Left ventricle myocardium inferior (tissue), 1 donor: ENCODE results near the gene ITPKB. TPM values are rescaled to one million over a fixed set of nuclear protein-coding genes. Genes with fewer than 3 reads are reported as not detected.

Experiments
- DNase-seq: peaks from one replicate; pipeline ENCODE4 v3.0.0-alpha.2; 2020
- H3K27ac ChIP-seq: fragments of 200-600 bp; replicated peaks from 2 replicates; pipeline ENCODE4 v1.8.0; 2021
- H3K27me3 ChIP-seq: fragments of 200-600 bp; 2 replicates; pipeline ENCODE4 v1.8.0; 2021; ENCODE audit warnings: low read depth
- H3K36me3 ChIP-seq: fragments of 200-600 bp; 2 replicates; pipeline ENCODE4 v1.8.0; 2021
- H3K4me1 ChIP-seq: fragments of 200-600 bp; 2 replicates; pipeline ENCODE4 v1.8.0; 2021
- H3K4me3 ChIP-seq: fragments of 200-600 bp; 2 replicates; pipeline ENCODE4 v1.8.0; 2021; ENCODE audit warnings: mild to moderate bottlenecking, moderate library complexity
- H3K9me3 ChIP-seq: fragments of 200-600 bp; replicated peaks from 2 replicates; pipeline ENCODE4 v1.8.0; 2021
- intact Hi-C: fragments of 100-400 bp; cut with micrococcal nuclease; formaldehyde crosslinking; loops from one replicate; pipeline ENCODE4 v1.11.0; 2022
- total RNA-seq: library from RNA; stranded (reverse); fragmentation: NEBNext Ultra II Directional; extraction: Animal tissue kit (Norgen Biotek cat#: 25700); gene quantifications from one replicate; pipeline ENCODE4 v1.2.1, GENCODE V29; 2021
- TF ChIP-seq, protein P1 (sequence below): fragments of 200-600 bp; IDR thresholded peaks from 2 replicates; pipeline ENCODE4 v1.8.0; 2021; ENCODE audit warnings: antibody characterized with exemption, mild to moderate bottlenecking, borderline replicate concordance
- donor health status: DM: no; HTN: yes; CAD: no; lungs with severe emphysema.

Gene ITPKB
- total RNA-seq, 1 donor from 2014 or later: 15.7 TPM

DNA sequence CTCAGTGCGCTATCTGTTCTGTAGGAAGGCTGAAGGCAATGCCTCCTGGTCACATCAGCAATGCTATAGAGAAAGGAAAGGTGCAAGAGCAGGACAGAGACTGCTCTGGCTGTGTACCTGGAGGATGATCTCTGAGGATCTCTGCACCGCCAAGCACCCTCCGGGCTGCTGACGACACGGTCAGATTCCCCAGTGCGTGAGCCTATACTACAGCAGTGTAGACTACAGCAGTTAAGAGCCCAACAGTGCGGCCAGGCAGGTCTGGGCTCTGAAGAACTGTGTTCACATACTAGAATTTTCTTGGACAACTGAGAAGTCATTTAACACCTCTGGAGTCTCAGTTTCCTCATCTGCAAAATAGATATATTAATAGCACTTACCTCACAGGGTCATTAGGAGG, 39.9 kb downstream of the ITPKB start:
- Histone ChIP-seq H3K9me3 (no peaks in the 10 kb centered on the region), H3K4me1 (peaks cover 94% of the 10 kb centered on the region), H3K27ac (peak overlapping the region; percentile 58), H3K4me3 (no peak overlapping the region), H3K27me3 (no peaks in the 10 kb centered on the region), H3K36me3 (no peaks in the 10 kb centered on the region)
- intact Hi-C loops: no loop called here
- TF ChIP-seq, protein P1, sequence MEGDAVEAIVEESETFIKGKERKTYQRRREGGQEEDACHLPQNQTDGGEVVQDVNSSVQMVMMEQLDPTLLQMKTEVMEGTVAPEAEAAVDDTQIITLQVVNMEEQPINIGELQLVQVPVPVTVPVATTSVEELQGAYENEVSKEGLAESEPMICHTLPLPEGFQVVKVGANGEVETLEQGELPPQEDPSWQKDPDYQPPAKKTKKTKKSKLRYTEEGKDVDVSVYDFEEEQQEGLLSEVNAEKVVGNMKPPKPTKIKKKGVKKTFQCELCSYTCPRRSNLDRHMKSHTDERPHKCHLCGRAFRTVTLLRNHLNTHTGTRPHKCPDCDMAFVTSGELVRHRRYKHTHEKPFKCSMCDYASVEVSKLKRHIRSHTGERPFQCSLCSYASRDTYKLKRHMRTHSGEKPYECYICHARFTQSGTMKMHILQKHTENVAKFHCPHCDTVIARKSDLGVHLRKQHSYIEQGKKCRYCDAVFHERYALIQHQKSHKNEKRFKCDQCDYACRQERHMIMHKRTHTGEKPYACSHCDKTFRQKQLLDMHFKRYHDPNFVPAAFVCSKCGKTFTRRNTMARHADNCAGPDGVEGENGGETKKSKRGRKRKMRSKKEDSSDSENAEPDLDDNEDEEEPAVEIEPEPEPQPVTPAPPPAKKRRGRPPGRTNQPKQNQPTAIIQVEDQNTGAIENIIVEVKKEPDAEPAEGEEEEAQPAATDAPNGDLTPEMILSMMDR: no peak
- DNase-seq: no peak

DNA sequence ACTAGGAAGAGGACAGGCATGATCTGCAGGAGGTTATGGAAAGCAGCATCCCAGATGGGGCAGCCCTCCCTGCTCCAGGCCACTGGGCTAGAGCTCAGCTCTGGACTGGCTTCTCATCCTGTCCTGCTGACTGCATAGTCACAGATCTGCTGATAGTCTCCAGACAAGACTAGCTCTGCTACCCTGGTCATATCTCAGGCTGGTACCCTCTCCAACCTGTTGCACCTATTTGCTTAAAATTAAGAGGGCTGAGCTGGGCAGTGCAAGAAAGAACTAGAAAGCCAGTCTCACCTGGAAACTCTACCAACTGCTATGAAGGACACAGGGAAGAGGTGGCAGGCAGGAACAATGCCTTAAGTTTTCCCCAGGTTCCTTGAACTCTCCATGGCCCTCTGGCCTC, 40.4 kb downstream of the ITPKB start:
- intact Hi-C loops: no loop called here
- Histone ChIP-seq H3K27ac (peak overlapping the region; percentile 58), H3K27me3 (no peaks in the 10 kb centered on the region), H3K4me1 (peaks cover 94% of the 10 kb centered on the region), H3K36me3 (no peaks in the 10 kb centered on the region), H3K4me3 (no peak overlapping the region), H3K9me3 (no peaks in the 10 kb centered on the region)
- DNase-seq: no peak
- TF ChIP-seq, protein P1: no peak

DNA sequence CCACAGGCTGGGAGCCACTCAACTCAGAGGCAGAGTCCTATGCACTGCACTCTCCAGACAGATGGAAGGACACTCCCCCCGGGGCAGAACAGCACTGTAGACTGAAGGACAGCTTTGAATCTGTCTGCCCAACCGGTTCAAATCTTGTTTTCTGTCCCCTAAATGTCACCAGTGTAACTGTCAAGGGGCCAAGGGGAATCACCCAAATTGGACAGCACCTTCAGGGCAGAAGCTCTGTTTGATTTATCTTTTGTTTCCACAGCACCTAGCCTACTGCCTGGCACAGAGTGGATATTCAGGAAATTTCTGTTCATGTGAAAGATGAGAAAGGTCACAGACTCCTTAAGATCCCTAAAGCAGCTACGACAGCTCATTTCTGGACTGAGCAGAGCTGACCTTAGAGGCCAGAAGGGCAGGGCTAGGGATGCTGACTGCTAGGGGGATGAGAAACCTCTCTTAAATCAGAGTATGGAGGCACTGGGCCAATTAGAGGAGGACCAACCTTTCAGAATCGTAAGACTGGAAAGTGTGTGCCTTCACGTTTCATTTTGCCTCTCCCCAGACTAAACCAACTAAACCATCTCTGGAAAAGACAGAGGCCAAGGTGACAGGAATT, 41.0 kb downstream of the ITPKB start:
- Histone ChIP-seq H3K27me3 (no peaks in the 10 kb centered on the region), H3K4me3 (no peak overlapping the region), H3K27ac (peak overlapping the region; percentile 58), H3K4me1 (peaks cover 94% of the 10 kb centered on the region), H3K36me3 (no peaks in the 10 kb centered on the region), H3K9me3 (no peaks in the 10 kb centered on the region)
- TF ChIP-seq, protein P1: no peak
- intact Hi-C loops: no loop called here
- no peak for DNase-seq

DNA sequence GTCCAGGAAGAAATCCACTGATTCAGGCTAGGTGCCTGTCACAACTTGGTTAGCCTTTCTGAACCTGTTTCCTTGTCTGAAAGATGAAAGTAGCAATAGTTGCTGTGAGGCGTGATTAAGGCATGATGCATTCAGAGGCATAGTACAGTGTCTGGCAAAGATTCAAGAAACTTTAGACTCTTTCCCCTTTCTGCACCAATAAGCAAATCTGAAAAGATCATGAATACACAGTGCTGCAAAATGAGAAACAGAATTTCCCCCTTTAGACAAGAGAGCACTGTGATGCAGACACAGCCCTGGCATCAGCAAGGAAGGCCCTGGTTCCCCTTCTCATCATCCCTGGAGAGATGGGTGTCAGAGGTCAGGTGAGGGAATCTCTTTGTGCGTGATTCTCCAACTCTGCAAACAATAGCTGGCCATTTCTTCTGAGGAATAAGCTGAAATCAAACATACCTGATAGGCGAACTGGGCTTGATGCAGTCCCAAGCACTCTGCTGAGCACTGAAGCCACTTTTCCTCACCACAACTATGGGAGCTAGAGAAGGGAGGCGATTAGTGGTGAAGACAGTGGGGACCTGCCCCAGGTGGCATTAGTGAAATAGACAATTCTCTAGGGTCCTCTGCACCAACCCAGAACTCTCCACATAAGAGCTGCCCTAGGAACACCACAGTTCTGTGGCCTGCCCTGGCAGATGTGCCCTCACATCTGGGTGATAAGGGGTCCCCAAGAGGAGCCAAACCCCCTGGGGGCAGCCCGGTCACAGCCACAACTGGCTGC, 41.7 kb downstream of the ITPKB start:
- Histone ChIP-seq H3K27me3 (no peaks in the 10 kb centered on the region), H3K9me3 (no peaks in the 10 kb centered on the region), H3K4me3 (no peak overlapping the region), H3K36me3 (no peaks in the 10 kb centered on the region), H3K4me1 (peaks cover 94% of the 10 kb centered on the region), H3K27ac (peak overlapping the region; percentile 58)
- intact Hi-C loops: no loop called here
- DNase-seq: no peak
- TF ChIP-seq, protein P1: no peak

DNA sequence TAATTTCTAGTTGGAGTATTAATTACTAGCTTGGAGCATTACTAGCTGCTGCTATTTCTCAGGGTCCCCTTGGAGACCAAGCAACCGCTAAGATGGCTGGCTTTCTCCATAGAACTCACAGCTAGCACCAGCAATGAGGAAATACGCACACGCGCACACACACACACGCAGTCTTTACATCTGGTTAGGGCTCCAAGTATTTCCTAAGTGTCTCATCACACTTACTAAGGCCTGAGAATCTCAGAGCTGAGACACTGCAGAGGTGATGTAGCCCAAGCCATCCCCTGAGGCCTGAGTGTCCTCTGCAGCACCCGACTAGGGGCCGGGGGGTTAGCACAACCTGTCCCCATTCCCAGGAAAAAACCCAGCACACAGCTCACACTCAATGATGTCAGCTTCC, 42.5 kb downstream of the ITPKB start:
- Histone ChIP-seq H3K27me3 (no peaks in the 10 kb centered on the region), H3K4me3 (no peak overlapping the region), H3K4me1 (peaks cover 94% of the 10 kb centered on the region), H3K27ac (peak overlapping the region; percentile 58), H3K36me3 (no peaks in the 10 kb centered on the region), H3K9me3 (no peaks in the 10 kb centered on the region)
- DNase-seq: no peak
- intact Hi-C loops: no loop called here
- TF ChIP-seq, protein P1: no peak
